GM10266 (cell line): ENCODE results near the gene SLX4IP.

Source experiments
- DNase-seq: peaks from one replicate; pipeline ENCODE4 v3.0.0; 2012; ENCODE audit errors: extremely low spot score
- CTCF ChIP-seq: IDR thresholded peaks from 2 replicates; pipeline ENCODE4 v1.5.1; 2012; ENCODE audit warnings: mild to moderate bottlenecking, low read depth; ENCODE audit not compliant: control insufficient read depth, insufficient read depth; ENCODE audit errors: missing control alignments

The SLX4IP gene

GRCh38 chr20:10603971-10604864, 169.1 kb downstream of the SLX4IP start:
- no peak for TF ChIP-seq CTCF
- no peak for DNase-seq

DNA sequence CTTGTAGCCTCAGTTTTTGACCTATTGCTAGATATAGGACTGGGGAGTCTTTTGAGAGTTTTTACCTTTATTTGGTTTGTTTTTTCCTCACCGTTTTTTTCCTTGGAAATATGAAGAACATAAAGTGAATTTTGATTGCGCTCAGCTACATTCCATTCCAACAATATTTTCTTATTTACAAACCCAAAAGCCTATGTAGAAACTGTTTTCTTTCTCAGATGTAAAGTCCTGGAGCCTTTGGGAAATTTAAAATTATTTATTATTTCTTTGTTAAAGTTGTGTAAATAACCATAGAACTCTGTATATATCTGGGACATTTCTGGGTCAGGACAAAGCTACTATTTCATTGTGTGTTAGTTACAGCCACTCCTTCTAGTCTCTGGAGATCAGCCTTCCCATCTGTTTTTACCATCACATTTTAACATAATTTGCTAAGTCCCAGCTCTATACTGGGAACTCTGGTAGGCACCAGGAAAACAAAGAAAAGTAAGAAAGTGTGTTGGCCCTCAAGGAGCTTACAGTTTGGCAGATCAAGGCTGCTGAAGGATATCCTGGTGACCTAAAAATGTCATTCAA, 169.8 kb downstream of the SLX4IP start:
- TF ChIP-seq CTCF, result no peak
- no peak for DNase-seq

GRCh38 chr20:10605547-10606195, 170.6 kb downstream of the SLX4IP start:
- no peak for DNase-seq
- TF ChIP-seq CTCF, result no peak

DNA sequence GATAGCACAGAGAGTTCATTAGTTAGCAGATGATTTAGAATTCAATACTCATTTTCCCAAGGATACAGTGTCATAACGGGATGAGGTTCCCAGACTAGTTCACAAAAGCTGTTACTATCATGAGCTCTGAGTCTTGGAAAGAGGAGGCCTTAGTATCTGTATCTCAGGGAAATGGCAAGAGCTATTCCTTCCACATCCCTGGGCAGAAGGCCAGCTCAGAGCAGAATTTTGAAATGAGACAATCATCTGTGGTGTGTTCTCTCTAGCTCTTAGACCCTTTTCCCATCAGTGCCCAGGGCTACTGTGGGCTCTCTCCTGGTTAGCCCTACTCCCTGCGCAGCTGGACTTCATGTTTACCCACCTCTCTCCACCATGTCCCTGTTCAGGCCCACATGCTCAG, 174.2 kb downstream of the SLX4IP start:
- no peak for DNase-seq
- no peak for TF ChIP-seq CTCF

DNA sequence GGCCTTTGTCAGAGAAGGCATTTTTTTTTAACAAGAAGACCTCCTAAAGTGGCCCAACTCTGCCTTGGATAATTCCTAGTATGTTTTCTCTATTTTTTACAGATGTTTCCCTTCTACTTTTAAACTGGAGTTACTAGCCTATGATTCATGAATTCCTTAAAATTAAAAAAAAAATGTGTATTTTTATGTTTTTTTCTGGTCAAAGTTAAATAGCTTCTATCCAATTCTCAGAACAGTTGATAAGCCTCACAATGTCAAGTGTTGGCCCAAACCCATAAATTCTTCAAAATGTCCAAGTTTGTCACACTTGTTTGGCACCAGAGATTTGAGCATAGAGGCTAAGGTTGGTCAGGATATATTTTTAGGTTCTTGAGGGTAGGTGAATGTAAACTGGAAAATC, 174.7 kb downstream of the SLX4IP start:
- no peak for DNase-seq

GRCh38 chr20:10610251-10610650, 175.1 kb downstream of the SLX4IP start:
- DNase-seq, result no peak

More for the DNA sequence above, 174.7 kb downstream of the SLX4IP start:
- TF ChIP-seq CTCF, result no peak

More at GRCh38 chr20:10610251-10610650, 175.1 kb downstream of the SLX4IP start:
- no peak for TF ChIP-seq CTCF
